ENCODE results near the gene OR4E2.
A peak's percentile ranks its signal among the peaks of the same experiment; 100 is the strongest.
"Not testable (repeated sequence)": the region's sequence is repeated elsewhere in the genome, so short reads cannot be mapped to it uniquely, and the experiment has no call there.

The OR4E2 gene

GRCh38 chr14:21675566-21675965, 21.9 kb downstream of the OR4E2 start:
- in situ Hi-C loops (cut with HindIII; ENCODE audit: low pct_ligation_motif_present, low pct_unique_long_range_greater_than_20kb, low sequenced_read_pairs), result no loop called here

GRCh38 chr14:21680072-21680471, 26.4 kb downstream of the OR4E2 start:
- in situ Hi-C loops (cut with HindIII; ENCODE audit: low pct_ligation_motif_present, low pct_unique_long_range_greater_than_20kb, low sequenced_read_pairs), result no loop called here
- DNase-seq, result no peak

More at GRCh38 chr14:21675566-21675965, 21.9 kb downstream of the OR4E2 start:
- DNase-seq, result no peak

- in situ Hi-C loops (cut with HindIII; ENCODE audit: low pct_ligation_motif_present, low pct_unique_long_range_greater_than_20kb, low sequenced_read_pairs), result no loop called here
- no peak for DNase-seq
Observed at GRCh38 chr14:21686468-21686867, 32.8 kb downstream of the OR4E2 start.

GRCh38 chr14:21694425-21694824, 40.8 kb downstream of the OR4E2 start:
- in situ Hi-C loops (cut with HindIII; ENCODE audit: low pct_ligation_motif_present, low pct_unique_long_range_greater_than_20kb, low sequenced_read_pairs), result no loop called here
- no peak for DNase-seq

DNA sequence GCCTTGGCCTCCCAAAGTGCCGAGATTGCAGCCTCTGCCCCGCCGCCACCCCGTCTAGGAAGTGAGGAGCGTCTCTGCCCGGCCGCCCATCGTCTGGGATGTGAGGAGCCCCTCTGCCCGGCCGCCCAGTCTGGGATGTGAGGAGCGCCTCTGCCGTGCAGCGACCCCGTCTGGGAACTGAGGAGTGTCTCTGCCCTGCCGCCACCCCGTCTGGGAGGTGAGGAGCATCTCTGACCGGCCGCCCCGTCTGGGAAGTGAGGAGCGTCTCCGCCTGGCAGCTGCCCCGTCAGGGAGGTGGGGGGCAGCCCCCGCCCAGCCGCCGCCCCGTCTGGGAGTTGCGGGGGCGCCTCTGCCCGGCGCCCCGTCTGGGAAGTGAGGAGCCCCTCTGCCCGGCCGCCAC, 44.0 kb downstream of the OR4E2 start:
- DNase-seq; in situ Hi-C loops (cut with HindIII; ENCODE audit: low pct_ligation_motif_present, low pct_unique_long_range_greater_than_20kb, low sequenced_read_pairs): not testable (repeated sequence)

GRCh38 chr14:21698538-21698937, 44.9 kb downstream of the OR4E2 start:
- in situ Hi-C loops (cut with HindIII; ENCODE audit: low pct_ligation_motif_present, low pct_unique_long_range_greater_than_20kb, low sequenced_read_pairs), result not testable (repeated sequence)

DNA sequence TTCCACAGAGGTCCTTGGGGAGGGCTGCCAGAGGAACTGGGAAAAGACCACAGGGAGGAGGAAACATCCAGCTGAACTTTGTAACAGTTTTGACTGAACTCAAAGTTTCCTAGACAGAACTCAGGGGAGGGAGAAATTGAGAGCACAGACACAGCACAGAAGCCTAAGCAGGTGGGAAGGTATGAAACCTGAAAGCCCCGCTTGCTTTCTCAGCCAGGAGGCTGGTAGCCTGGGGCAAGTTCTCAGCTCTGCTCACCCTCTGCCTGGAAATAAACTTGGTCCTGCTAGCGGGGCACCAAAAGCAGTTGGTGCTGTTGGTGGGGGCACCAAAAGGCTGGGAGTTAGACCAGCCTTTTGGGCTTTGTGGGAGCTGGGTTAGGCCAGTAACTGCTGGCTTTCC, 45.9 kb downstream of the OR4E2 start:
- in situ Hi-C loops (cut with HindIII; ENCODE audit: low pct_ligation_motif_present, low pct_unique_long_range_greater_than_20kb, low sequenced_read_pairs), result no loop called here
- no peak for DNase-seq

More at GRCh38 chr14:21698538-21698937, 44.9 kb downstream of the OR4E2 start:
- not testable (repeated sequence) for DNase-seq

DNA sequence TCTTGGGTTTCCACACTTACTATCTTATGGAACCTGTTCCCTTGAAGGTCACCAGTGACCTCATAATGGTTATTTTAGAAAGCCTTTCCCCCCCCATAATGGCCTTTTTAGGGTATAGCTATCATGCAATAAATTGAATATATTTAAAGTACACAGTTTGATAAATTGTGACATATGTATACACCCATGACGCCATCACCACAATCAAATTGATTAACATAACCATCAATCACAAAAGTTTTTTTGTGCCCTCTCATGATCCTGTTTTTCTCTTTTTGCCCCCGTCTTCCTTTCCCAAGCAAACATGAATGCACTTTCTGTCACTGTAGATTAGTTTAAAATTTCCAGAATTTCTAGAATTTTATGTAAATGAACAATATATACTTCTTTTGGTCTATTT, 48.7 kb downstream of the OR4E2 start:
- DNase-seq, result no peak
- in situ Hi-C loops (cut with HindIII; ENCODE audit: low pct_ligation_motif_present, low pct_unique_long_range_greater_than_20kb, low sequenced_read_pairs), result no loop called here

DNA sequence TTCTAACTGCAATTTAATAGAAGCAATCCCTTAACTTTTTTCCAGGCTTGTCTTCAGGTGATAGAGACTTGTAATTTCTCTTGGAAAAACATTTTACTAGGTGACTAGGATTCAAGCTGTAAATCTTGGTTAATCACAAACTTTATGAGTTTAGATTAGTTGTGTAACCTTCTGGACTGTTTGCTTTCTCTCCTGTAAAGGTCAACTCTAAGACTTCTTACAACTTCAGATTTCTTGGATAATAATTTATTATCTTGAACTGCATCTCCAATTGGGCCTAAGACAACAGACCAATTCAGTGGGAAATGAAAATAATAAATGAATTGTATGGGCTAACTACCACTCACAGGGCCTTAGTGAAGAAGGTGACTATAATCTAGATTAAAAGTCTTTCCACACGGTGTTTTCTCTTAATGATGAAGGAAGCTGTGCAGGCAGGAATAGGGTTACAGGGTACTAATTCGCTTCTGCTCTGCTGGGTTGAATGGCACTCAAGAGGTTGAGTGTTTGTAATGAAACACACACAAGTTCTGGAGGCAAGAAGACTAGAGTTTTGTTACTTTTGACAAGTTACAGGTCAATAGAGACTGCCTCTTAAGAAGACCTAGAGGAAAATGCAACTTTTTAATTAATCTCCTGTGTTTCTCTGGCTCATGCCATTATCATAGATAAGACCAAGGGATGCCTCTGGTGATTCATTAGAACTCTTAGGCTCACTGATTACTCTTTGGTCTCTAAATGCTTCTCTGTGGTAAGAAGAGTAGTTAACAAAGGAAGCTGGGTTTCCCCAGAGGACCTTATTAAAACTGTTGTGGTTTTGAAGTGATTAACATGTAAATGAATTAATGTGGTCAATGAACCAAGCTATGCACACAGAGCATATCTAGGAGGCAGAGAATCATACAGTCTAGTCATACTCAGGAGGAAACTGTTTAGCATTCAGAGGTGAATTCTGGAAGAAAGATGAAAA, 50.0 kb downstream of the OR4E2 start:
- in situ Hi-C loops (cut with HindIII; ENCODE audit: low pct_ligation_motif_present, low pct_unique_long_range_greater_than_20kb, low sequenced_read_pairs), result no loop called here
- DNase-seq, result no peak

DNA sequence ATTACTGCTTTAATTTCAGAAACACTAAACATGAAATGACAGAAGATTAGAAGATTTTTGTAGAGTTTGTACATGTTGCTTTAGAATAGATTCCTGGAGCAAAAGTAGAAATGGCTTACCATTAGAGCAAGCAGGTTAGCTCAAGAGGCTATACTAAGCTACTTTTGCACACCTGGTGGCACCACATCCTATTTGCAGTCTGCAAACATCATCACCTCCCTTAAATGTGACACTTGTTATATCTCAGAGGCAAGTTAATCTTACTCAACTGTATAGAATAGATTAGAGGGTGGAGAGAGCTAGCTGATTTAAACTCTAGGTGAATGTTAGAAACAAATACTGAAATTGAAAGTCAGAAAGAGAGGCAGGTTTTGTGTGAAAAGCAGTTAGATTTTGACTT, 50.7 kb downstream of the OR4E2 start:
- no peak for DNase-seq
- in situ Hi-C loops (cut with HindIII; ENCODE audit: low pct_ligation_motif_present, low pct_unique_long_range_greater_than_20kb, low sequenced_read_pairs), result no loop called here

DNA sequence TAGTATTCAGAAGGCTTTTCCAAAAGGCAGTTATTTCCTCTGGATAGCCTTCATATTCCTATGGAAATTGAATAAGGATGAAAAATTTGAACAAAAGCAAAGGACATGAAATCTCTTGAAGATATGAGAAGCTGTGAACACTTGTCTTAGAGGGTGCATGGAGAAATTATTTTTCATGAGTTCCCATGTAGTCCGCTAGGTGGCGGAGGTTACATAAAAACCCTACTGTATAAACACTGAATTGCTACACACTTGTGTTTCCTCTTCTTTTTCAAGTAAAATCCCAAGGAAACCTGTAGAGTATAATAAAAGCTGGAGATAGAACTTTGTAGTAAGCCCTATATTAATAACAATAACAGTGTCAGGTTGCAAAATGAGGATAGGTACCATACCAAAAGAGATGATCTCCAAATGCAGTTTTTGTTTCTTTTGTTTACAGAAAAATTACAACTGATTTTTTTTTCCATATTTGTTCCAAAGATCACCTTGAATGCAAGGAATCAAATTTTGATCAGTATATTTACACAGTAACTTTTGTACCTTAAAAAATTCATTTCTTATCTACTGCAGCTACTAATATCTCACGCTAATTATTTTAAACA, 57.8 kb downstream of the OR4E2 start:
- DNase-seq, result peak; percentile 44
- in situ Hi-C loops (cut with HindIII; ENCODE audit: low pct_ligation_motif_present, low pct_unique_long_range_greater_than_20kb, low sequenced_read_pairs), result no loop called here

GRCh38 chr14:21712036-21712435, 58.4 kb downstream of the OR4E2 start:
- in situ Hi-C loops (cut with HindIII; ENCODE audit: low pct_ligation_motif_present, low pct_unique_long_range_greater_than_20kb, low sequenced_read_pairs), result no loop called here
- no peak for DNase-seq

GRCh38 chr14:21714318-21714929, 60.8 kb downstream of the OR4E2 start:
- DNase-seq, result no peak
- in situ Hi-C loops (cut with HindIII; ENCODE audit: low pct_ligation_motif_present, low pct_unique_long_range_greater_than_20kb, low sequenced_read_pairs), result no loop called here
